ENCODE results near the gene BAIAP3. TPM values are rescaled to one million over a fixed set of nuclear protein-coding genes. Genes with fewer than 3 reads are reported as not detected.
A peak's percentile ranks its signal among the peaks of the same experiment; 100 is the strongest.

BAIAP3 gene
- total and polyA plus RNA-seq, 2 of the 8 experiments (the other 6 are each of a cell fraction or from before 2014, with no cell fraction given), result 2.9 to 6.8 TPM

- POLR2A ChIA-PET (ENCODE audit: partially characterized antibody), result interaction anchor here (0.7 to 2.4 kb wide), 3 partner anchors 9 to 202 kb away, joined by 4 to 7 read pairs (median 5); no protein-coding TSS in a partner anchor
- TF ChIP-seq CHD2 (IDR thresholded peaks at IDR 0.05; ENCODE audit: low read length) (no peak), YY1 (IDR thresholded peaks at IDR 0.05; ENCODE audit: low read depth, low read length) (no peak), HDAC2 (IDR thresholded peaks at IDR 0.05; ENCODE audit: borderline replicate concordance in 1 of 2, low read depth in 2 of 2, low read length in 2 of 2) (no peak), GTF2F1 (IDR thresholded peaks at IDR 0.05; ENCODE audit: borderline replicate concordance, low read depth, low read length) (no peak), POLR2A (IDR thresholded peaks at IDR 0.05; ENCODE audit: control extremely low read depth in 1 of 2, low read depth in 2 of 2, low read length in 2 of 2) (no peak), SIN3A (conservative IDR thresholded peaks at IDR 0.05 in 1 of 2, IDR thresholded peaks at IDR 0.05 in 1 of 2; ENCODE audit: low read depth in 1 of 2, low read length in 2 of 2) (no peak), CEBPB (IDR thresholded peaks at IDR 0.05; ENCODE audit: low read depth, low read length) (no peak), KDM5A (IDR thresholded peaks at IDR 0.05; ENCODE audit: low read length) (no peak), JUN (IDR thresholded peaks at IDR 0.05; ENCODE audit: low read depth, low read length) (no peak), ATF3 (IDR thresholded peaks at IDR 0.05; ENCODE audit: insufficient read depth, low read depth, low read length) (no peak), NRF1 (IDR thresholded peaks at IDR 0.05; ENCODE audit: low read depth, low read length) (no peak), POLR2AphosphoS5 (IDR thresholded peaks at IDR 0.05; ENCODE audit: low read depth, low read length) (no peak), SIX5 (IDR thresholded peaks at IDR 0.05; ENCODE audit: low read depth, low read length) (no peak)
- TF ChIP-seq, protein P1, sequence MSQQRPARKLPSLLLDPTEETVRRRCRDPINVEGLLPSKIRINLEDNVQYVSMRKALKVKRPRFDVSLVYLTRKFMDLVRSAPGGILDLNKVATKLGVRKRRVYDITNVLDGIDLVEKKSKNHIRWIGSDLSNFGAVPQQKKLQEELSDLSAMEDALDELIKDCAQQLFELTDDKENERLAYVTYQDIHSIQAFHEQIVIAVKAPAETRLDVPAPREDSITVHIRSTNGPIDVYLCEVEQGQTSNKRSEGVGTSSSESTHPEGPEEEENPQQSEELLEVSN (IDR thresholded peaks at IDR 0.05), result no peak
Measured at GRCh38 chr16:1387331-1387730, 53.9 kb downstream of the BAIAP3 start.

More at GRCh38 chr16:1387331-1387730, 53.9 kb downstream of the BAIAP3 start:
- 0 out of 2 replicates have a peak overlapping the region, but pooled peaks have one; percentile 25 for H4K8ac ChIP-seq (ENCODE audit: extremely low read depth, insufficient read depth, low read length)
- H2BK120ac ChIP-seq (replicated peaks; ENCODE audit: low read depth, low read length), result no peak overlapping the region
- no peaks in the 10 kb centered on the region for H3K9me3 ChIP-seq (ENCODE audit: insufficient read depth in 2 of 2, low read depth in 1 of 2, low read length in 1 of 2)
- H3K27me3 ChIP-seq (replicated peaks in 1 of 4; ENCODE audit: control insufficient read depth in 3 of 4, extremely low read depth in 1 of 4, insufficient read depth in 3 of 4, low read length in 3 of 4), result no peaks in the 10 kb centered on the region
- no peak overlapping the region for H2BK20ac ChIP-seq (ENCODE audit: low read length)
- H3K4me2 ChIP-seq (ENCODE audit: insufficient read depth in 1 of 2, low read depth in 2 of 2, low read length in 2 of 2), result no peak overlapping the region
- CTCF ChIA-PET (ENCODE audit: partially characterized antibody), result interaction anchor here (1.1 to 4.0 kb wide), 3 partner anchors 14 to 40 kb away, joined by 3 to 18 read pairs (median 5); no protein-coding TSS in a partner anchor
- no peaks in the 10 kb centered on the region for H3K4me1 ChIP-seq (replicated peaks in 1 of 4; ENCODE audit: control insufficient read depth in 3 of 4, insufficient read depth in 4 of 4, low read length in 3 of 4)
- H3K23ac ChIP-seq (ENCODE audit: insufficient read length), result no peak overlapping the region
- no peak overlapping the region for H3K4me3 ChIP-seq (ENCODE audit: extremely low read depth in 1 of 4, insufficient read depth in 2 of 4, low read depth in 3 of 4, low read length in 4 of 4)
- H4K20me1 ChIP-seq (replicated peaks in 1 of 2; ENCODE audit: control insufficient read depth in 1 of 2, insufficient read depth in 2 of 2, low read length in 2 of 2), result peaks cover 0 to 1% of the 10 kb centered on the region in 2 experiments
- WGBS, 2 experiments (ENCODE audit: extremely low coverage in 1 of 2, insufficient coverage in 1 of 2, insufficient read length in 1 of 2, insufficient replicate concordance in 2 of 2, low coverage in 1 of 2, low lambda C conversion rate in 2 of 2, missing lambda C conversion rate in 1 of 2), result 83% methylated on average over 10 of the region's 16 CpGs; no CpG with 5 or more reads in 1 of the 2 experiments
- peaks cover 0 to 4% (median 1%) of the 10 kb centered on the region in 4 experiments; a peak in 4 of 8 replicates for H3K36me3 ChIP-seq (ENCODE audit: control insufficient read depth in 2 of 4, insufficient read depth in 4 of 4, low read length in 3 of 4)
- H3K9ac ChIP-seq (replicated peaks in 1 of 4; ENCODE audit: extremely low read depth in 1 of 4, low read depth in 3 of 4, low read length in 3 of 4), result no peak overlapping the region
- no peak overlapping the region for H4K91ac ChIP-seq (replicated peaks; ENCODE audit: insufficient read length, low read length)
- no peak overlapping the region for H3K14ac ChIP-seq (ENCODE audit: insufficient read length)
- no peak overlapping the region for H2BK5ac ChIP-seq (ENCODE audit: low read depth, low read length)
- no peaks in the 10 kb centered on the region for H3K79me1 ChIP-seq (ENCODE audit: low read depth, low read length)
- no peak overlapping the region for H3K27ac ChIP-seq (ENCODE audit: low read depth, low read length)
- DNase-seq (ENCODE audit: low read depth in 1 of 2, low spot score in 2 of 2) (no peak), FAIRE-seq (no peak)
- no peak overlapping the region for H2BK15ac ChIP-seq (ENCODE audit: low read length)
- no peak overlapping the region for H2AFZ ChIP-seq (ENCODE audit: low read length)
- H3K79me2 ChIP-seq (ENCODE audit: control insufficient read depth in 1 of 2, insufficient read depth in 2 of 2, low read length in 2 of 2), result no peaks in the 10 kb centered on the region
- H2BK12ac ChIP-seq (ENCODE audit: low read depth, low read length), result no peak overlapping the region
- H4K5ac ChIP-seq (ENCODE audit: insufficient read length, low read depth, low read length), result no peak overlapping the region
- H3K56ac ChIP-seq (replicated peaks; ENCODE audit: insufficient read length, low read depth, low read length), result no peak overlapping the region
- H3K4ac ChIP-seq (replicated peaks; ENCODE audit: insufficient read length, low read depth, low read length), result no peak overlapping the region
- H2AK5ac ChIP-seq (ENCODE audit: low read depth, low read length), result no peak overlapping the region
- H3K18ac ChIP-seq (ENCODE audit: extremely low read depth, low read length), result no peak overlapping the region
- no peaks in the 10 kb centered on the region for H3K23me2 ChIP-seq (ENCODE audit: low read depth, low read length)
